Peyer's patch (tissue), 4 donors: ENCODE results near the gene AUTS2. TPM values are rescaled to one million over a fixed set of nuclear protein-coding genes. Genes with fewer than 3 reads are reported as not detected.

Experiments
- DNase-seq, 3 donors: peaks; one replicate each; pipeline ENCODE4 v3.0.0-alpha.2; 2017 to 2019
- H3K27ac ChIP-seq, 4 donors: fragments of 200-600 bp; sonication (generic); one replicate each; pipeline ENCODE4 v1.5.1; 2016 to 2019
- H3K27me3 ChIP-seq, 2 donors: fragments of 200-600 bp; sonication (generic); one replicate each; pipeline ENCODE4 v1.5.1; 2019
- H3K36me3 ChIP-seq, 3 donors: fragments of 200-600 bp; sonication (generic); one replicate each; pipeline ENCODE4 v1.5.1; 2016 to 2019
- H3K4me1 ChIP-seq, 4 donors: fragments of 200-600 bp; sonication (generic); one replicate each; pipeline ENCODE4 v1.5.1; 2016 to 2019
- H3K4me3 ChIP-seq, 4 donors: fragments of 200-600 bp; sonication (generic); 1 replicate in 3 of 4; 2 replicates in 1 of 4; pipeline ENCODE4 v1.5.1; 2016 to 2019; ENCODE audit warnings: mild to moderate bottlenecking in 1 of 4
- H3K9me3 ChIP-seq, 4 donors: fragments of 200-600 bp; sonication (generic); one replicate each; pipeline ENCODE4 v1.5.1; 2016 to 2019; ENCODE audit warnings: mild to moderate bottlenecking in 1 of 4
- CTCF ChIP-seq, 6 experiments: fragments of 450-650 bp in 4 of 6; fragments of 200-600 bp in 2 of 6; sonication (generic) in 1 of 6; IDR thresholded peaks; one replicate each; pipeline ENCODE4 v1.5.1; 2017 to 2019; ENCODE audit warnings: antibody characterized with exemption in 6 of 6, mild to moderate bottlenecking in 3 of 6, moderate library complexity in 1 of 6
- POLR2A ChIP-seq, 2 donors: fragments of 450-650 bp; IDR thresholded peaks; one replicate each; pipeline ENCODE4 v1.5.1; 2017; ENCODE audit warnings: antibody characterized with exemption in 2 of 2, mild to moderate bottlenecking in 2 of 2, moderate library complexity in 2 of 2
- total RNA-seq, 4 donors: library from RNA; depleted of rRNA; stranded (reverse); fragments of >200 nt; gene quantifications; one replicate each; pipeline ENCODE4 v1.1.0, GENCODE V29; 2016

The AUTS2 gene
- total RNA-seq, 4 donors from 2014 or later, result 55.9 to 90.0 (median 72.6) TPM

- no peaks in the 10 kb centered on the region for H3K4me1 ChIP-seq
- no peak for TF ChIP-seq CTCF (IDR thresholded peaks at IDR 0.05)
- no peak for TF ChIP-seq POLR2A (IDR thresholded peaks at IDR 0.05)
Observed at GRCh38 chr7:70406950-70407209, 808.6 kb downstream of the AUTS2 start.

GRCh38 chr7:70408477-70408876 is 810.2 kb downstream of the AUTS2 start:
- no peak for DNase-seq
- H3K27me3 ChIP-seq, result no peaks in the 10 kb centered on the region
- no peaks in the 10 kb centered on the region for H3K4me1 ChIP-seq
- H3K27ac ChIP-seq, result no peak overlapping the region
- no peaks in the 10 kb centered on the region for H3K36me3 ChIP-seq
- H3K9me3 ChIP-seq, result no peaks in the 10 kb centered on the region
- no peak overlapping the region for H3K4me3 ChIP-seq
- no peak for TF ChIP-seq POLR2A (IDR thresholded peaks at IDR 0.05)
- TF ChIP-seq CTCF (IDR thresholded peaks at IDR 0.05), result no peak

More at GRCh38 chr7:70406950-70407209, 808.6 kb downstream of the AUTS2 start:
- DNase-seq, result no peak
- no peaks in the 10 kb centered on the region for H3K27me3 ChIP-seq
- no peaks in the 10 kb centered on the region for H3K36me3 ChIP-seq
- no peaks in the 10 kb centered on the region for H3K9me3 ChIP-seq
- H3K4me3 ChIP-seq, result no peak overlapping the region
- no peak overlapping the region for H3K27ac ChIP-seq

GRCh38 chr7:70408891-70409290 is 810.6 kb downstream of the AUTS2 start:
- Histone ChIP-seq H3K27ac (no peak overlapping the region), H3K4me3 (no peak overlapping the region), H3K36me3 (no peaks in the 10 kb centered on the region), H3K27me3 (no peaks in the 10 kb centered on the region), H3K4me1 (no peaks in the 10 kb centered on the region), H3K9me3 (no peaks in the 10 kb centered on the region)
- TF ChIP-seq POLR2A (IDR thresholded peaks at IDR 0.05) (no peak), CTCF (IDR thresholded peaks at IDR 0.05) (no peak)
- DNase-seq, result no peak

GRCh38 chr7:70410134-70410750 is 812.0 kb downstream of the AUTS2 start:
- Histone ChIP-seq H3K36me3 (no peaks in the 10 kb centered on the region), H3K27me3 (no peaks in the 10 kb centered on the region), H3K9me3 (no peaks in the 10 kb centered on the region), H3K27ac (no peak overlapping the region), H3K4me3 (no peak overlapping the region), H3K4me1 (no peaks in the 10 kb centered on the region)
- TF ChIP-seq CTCF (IDR thresholded peaks at IDR 0.05) (no peak), POLR2A (IDR thresholded peaks at IDR 0.05) (no peak)
- DNase-seq, result no peak

GRCh38 chr7:70414368-70414767 is 816.1 kb downstream of the AUTS2 start:
- TF ChIP-seq CTCF (IDR thresholded peaks at IDR 0.05) (no peak), POLR2A (IDR thresholded peaks at IDR 0.05) (no peak)
- Histone ChIP-seq H3K4me3 (no peak overlapping the region), H3K4me1 (no peaks in the 10 kb centered on the region), H3K27me3 (no peaks in the 10 kb centered on the region), H3K36me3 (no peaks in the 10 kb centered on the region), H3K27ac (no peak overlapping the region), H3K9me3 (no peaks in the 10 kb centered on the region)
- DNase-seq, result no peak
